Neural cell (in vitro differentiated cells): ENCODE measurements around the gene ATP11A.

Experiments used
- EP300 ChIP-seq: fragments of 450-650 bp; conservative IDR thresholded peaks from 2 replicates; pipeline ENCODE4 v1.6.1; 2014; ENCODE audit warnings: antibody characterized with exemption, mild to moderate bottlenecking, moderate library complexity; ENCODE audit not compliant: poor library complexity, severe bottlenecking
- EZH2 ChIP-seq: fragments of 200-600, 300-800 bp; shearing (Covaris generic), sonication (generic); IDR thresholded peaks from 2 replicates; pipeline ENCODE4 v1.6.1; 2014; ENCODE audit warnings: antibody characterized with exemption, low read length, borderline replicate concordance, mild to moderate bottlenecking; ENCODE audit not compliant: insufficient read depth, poor library complexity, severe bottlenecking
- MXI1 ChIP-seq: fragments of 450-650 bp; conservative IDR thresholded peaks from 2 replicates; pipeline ENCODE4 v1.6.1; 2014; ENCODE audit warnings: antibody characterized with exemption, mild to moderate bottlenecking; ENCODE audit not compliant: poor library complexity, severe bottlenecking
- POLR2AphosphoS5 ChIP-seq: IDR thresholded peaks from 2 replicates; pipeline ENCODE4 v1.6.1; 2012
- RAD21 ChIP-seq: fragments of 450-650 bp; conservative IDR thresholded peaks from 2 replicates; pipeline ENCODE4 v1.6.1; 2014; ENCODE audit warnings: antibody characterized with exemption, mild to moderate bottlenecking, moderate library complexity
- SMC3 ChIP-seq: fragments of 450-650 bp; conservative IDR thresholded peaks from 2 replicates; pipeline ENCODE4 v1.6.1; 2014; ENCODE audit warnings: antibody characterized with exemption, mild to moderate bottlenecking, moderate library complexity; ENCODE audit not compliant: poor library complexity
- TAF1 ChIP-seq: IDR thresholded peaks from 2 replicates; pipeline ENCODE4 v1.6.1; 2012; ENCODE audit warnings: low read depth
- TF ChIP-seq, protein P1 (sequence below): fragments of 450-650 bp; IDR thresholded peaks from 2 replicates; pipeline ENCODE4 v1.5.1; 2014; ENCODE audit warnings: antibody characterized with exemption, mild to moderate bottlenecking, moderate library complexity; ENCODE audit not compliant: poor library complexity, severe bottlenecking
- TF ChIP-seq, protein P2 (sequence below): IDR thresholded peaks from 2 replicates; pipeline ENCODE4 v1.6.1; 2012; ENCODE audit warnings: borderline replicate concordance

DNA sequence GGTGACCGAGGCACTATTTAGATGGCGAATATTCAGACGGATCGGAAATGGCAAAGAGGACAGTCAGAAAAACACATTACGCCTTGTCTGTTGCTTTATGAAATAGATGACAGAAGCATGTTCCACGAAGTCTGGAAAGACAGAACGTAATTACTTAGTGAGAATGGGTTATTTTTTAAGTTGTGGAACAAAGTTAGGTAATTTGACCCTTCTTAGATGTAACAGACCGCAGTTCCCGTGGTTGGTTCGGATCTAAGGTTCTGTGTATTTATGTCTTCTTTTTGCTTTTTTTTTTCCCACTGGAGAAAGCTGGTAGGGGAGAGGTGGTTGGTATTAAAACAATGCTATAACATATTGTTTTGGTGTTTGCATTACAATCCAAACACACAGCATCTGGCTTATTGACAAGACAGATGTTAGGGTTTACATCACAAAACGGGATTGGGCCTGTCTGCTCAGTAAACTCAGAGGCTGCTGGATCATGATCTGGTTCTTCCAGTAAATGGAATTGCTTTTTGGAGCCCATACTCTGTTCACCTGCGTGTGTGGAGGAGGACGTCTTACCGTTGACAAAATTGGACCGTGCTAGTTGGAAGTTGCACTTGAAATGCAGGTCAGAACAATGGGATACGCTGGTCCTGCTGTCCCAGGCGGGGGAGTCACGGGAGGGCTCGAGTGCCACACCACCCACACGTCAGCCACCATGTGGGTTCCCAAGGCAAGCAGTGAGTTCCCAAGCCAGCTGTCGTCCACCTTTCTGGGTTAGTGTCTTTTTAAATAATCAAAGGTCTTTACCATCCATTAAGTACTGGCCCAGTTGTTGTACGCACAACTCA, 13.8 kb downstream of the ATP11A start:
- TF ChIP-seq, protein P1, sequence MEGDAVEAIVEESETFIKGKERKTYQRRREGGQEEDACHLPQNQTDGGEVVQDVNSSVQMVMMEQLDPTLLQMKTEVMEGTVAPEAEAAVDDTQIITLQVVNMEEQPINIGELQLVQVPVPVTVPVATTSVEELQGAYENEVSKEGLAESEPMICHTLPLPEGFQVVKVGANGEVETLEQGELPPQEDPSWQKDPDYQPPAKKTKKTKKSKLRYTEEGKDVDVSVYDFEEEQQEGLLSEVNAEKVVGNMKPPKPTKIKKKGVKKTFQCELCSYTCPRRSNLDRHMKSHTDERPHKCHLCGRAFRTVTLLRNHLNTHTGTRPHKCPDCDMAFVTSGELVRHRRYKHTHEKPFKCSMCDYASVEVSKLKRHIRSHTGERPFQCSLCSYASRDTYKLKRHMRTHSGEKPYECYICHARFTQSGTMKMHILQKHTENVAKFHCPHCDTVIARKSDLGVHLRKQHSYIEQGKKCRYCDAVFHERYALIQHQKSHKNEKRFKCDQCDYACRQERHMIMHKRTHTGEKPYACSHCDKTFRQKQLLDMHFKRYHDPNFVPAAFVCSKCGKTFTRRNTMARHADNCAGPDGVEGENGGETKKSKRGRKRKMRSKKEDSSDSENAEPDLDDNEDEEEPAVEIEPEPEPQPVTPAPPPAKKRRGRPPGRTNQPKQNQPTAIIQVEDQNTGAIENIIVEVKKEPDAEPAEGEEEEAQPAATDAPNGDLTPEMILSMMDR: no peak
- TF ChIP-seq POLR2AphosphoS5 (no peak), EP300 (no peak), EZH2 (no peak), RAD21 (no peak), MXI1 (no peak), TAF1 (no peak), SMC3 (no peak)
- TF ChIP-seq, protein P2, sequence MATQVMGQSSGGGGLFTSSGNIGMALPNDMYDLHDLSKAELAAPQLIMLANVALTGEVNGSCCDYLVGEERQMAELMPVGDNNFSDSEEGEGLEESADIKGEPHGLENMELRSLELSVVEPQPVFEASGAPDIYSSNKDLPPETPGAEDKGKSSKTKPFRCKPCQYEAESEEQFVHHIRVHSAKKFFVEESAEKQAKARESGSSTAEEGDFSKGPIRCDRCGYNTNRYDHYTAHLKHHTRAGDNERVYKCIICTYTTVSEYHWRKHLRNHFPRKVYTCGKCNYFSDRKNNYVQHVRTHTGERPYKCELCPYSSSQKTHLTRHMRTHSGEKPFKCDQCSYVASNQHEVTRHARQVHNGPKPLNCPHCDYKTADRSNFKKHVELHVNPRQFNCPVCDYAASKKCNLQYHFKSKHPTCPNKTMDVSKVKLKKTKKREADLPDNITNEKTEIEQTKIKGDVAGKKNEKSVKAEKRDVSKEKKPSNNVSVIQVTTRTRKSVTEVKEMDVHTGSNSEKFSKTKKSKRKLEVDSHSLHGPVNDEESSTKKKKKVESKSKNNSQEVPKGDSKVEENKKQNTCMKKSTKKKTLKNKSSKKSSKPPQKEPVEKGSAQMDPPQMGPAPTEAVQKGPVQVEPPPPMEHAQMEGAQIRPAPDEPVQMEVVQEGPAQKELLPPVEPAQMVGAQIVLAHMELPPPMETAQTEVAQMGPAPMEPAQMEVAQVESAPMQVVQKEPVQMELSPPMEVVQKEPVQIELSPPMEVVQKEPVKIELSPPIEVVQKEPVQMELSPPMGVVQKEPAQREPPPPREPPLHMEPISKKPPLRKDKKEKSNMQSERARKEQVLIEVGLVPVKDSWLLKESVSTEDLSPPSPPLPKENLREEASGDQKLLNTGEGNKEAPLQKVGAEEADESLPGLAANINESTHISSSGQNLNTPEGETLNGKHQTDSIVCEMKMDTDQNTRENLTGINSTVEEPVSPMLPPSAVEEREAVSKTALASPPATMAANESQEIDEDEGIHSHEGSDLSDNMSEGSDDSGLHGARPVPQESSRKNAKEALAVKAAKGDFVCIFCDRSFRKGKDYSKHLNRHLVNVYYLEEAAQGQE: no peak
